GM18505 (cell line): ENCODE results near the gene GREM2.

Source experiments
- ATAC-seq: cut with Tn5 transposase; IDR thresholded peaks from one replicate; pipeline ENCODE4 v1.9.1; 2021; ENCODE audit not compliant: unreplicated experiment
- POLR2A ChIP-seq: IDR thresholded peaks from 4 replicates; pipeline ENCODE4 v1.6.1; 2011; ENCODE audit warnings: borderline replicate concordance; ENCODE audit not compliant: insufficient read depth, insufficient read length; ENCODE audit errors: extremely low read depth

The GREM2 gene

DNA sequence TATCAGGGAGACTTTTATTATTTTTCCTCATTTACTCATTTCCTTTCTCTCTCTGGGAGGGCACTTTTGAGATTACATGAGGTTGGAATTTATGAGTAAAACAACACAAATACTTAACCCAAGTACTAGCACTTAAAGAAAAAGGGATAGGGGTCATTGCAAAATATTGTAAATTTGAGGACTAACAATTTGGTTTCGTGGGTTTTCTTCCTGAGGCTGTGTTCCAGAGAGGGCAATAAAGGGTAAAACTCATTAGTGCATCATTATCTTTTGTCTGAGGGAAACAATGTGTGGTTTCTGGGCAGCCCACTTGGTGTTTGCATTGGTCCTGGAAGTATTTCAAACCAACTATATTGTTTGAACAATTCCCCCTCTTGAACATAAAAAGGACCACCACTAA lies 96.5 kb downstream of the GREM2 start:
- no peak for TF ChIP-seq POLR2A
- ATAC-seq = no peak

DNA sequence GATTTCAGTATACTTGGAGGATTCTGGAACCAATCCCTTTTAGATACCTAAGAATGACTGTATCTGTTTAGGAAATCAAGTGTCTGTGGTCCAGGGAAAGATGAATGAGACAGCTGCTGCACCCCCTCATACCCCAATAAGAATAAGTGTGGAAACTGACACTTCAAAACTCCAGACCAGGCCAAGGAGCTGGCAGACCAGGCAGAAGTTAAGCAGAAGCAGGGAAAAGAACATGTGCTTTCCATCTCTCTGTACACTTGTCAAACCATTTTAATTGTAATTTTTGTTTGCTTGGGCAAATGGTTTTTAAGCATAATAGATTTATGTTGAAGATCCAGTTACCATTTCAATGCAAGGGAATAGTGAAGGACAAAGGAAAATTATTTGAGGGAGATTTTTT lies 100.2 kb downstream of the GREM2 start:
- ATAC-seq = no peak
- TF ChIP-seq POLR2A = no peak

DNA sequence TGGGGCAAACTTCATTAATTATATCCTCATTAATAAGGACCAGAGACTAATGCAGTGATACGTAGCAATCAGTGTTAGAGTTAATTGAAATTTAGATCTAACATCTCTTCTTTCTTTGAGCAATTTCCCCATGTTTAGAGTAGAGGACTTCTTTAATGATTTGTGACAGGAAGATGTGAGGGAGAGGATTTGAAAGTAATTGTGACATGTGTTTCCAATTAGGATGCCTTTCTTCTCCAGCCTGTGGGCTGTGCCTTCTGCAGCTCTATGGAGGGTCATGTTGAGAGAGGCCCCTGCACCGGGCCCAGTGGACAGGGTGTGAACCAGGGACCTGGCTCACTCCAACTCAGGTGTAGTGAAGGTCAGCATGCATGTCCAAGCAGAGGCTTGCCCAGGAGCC lies 103.0 kb downstream of the GREM2 start:
- ATAC-seq = no peak
- TF ChIP-seq POLR2A = no peak

DNA sequence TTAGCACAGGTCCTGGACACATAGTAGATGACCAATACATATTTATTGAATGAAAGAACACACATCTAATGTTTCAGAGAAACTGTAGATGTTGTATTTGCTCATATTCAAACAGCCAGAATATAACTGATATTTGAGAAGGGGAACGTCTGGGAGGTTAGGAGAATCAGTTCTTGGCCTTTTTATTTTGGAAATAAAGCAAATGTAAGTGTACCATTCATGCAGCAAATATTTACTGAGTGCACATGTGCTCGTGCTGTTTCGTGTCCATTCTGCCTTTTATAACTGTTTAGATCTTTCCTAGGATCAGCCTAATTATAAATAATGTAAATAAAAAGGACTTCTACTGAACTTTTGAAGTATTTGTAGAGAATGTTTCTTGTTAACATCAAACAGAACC lies 103.8 kb downstream of the GREM2 start:
- no peak for ATAC-seq
- TF ChIP-seq POLR2A = no peak

DNA sequence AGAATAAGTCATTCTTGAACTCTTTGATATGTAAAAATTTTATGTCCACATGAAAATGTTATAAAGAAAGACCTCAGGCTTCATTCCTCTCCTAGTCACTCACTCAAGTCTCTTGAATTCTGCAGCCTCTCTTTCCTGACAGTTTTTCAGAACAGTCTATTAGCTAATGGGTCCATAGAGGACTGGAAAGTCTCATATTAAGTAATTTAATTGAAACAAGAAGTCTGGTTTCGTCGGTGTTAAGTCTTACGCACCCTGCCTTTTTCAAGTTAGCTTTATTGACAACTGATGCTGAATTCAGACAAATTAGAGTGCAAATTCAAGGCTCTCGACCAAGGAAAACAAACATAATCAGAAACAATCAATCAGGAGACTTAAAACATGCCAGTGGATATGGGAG lies 105.8 kb downstream of the GREM2 start:
- ATAC-seq = no peak
- TF ChIP-seq POLR2A = no peak

DNA sequence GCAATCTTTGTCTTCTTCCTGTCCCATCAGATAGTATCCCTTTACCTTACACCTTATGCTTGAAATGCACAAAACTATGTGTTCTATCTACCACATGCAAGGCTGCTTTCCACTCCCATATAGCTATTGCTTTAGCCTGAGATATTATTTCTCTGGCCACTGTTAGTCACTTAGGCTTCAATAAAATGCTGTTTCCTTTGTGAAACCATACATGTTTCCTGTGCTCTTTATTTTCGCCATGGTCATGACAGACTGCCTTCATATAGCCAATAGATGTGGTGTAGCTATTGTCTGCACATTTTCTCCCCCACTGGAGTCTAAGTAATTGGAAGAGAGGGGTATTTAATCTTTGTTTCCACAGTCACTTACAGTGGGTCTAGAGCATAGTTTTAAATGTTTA lies 108.4 kb downstream of the GREM2 start:
- no peak for TF ChIP-seq POLR2A
- ATAC-seq = no peak

DNA sequence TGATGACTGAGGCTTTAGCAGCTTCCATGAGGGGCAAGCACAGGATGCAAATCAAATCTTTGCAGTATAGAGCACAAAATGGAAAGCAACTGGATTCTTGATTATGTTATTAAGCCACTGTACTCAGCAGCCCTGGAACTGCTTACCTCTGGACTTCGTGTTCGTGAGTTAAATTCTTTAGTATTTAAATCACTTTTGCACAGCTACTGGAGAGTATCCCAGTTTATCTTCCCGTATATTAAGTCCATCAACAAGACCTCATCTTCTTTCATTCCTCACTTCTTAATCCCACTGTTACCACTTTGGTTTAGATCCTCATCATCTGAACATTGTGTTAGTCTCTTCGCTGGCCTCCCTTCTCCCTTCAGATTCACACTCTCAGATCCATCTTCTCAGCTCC lies 108.9 kb downstream of the GREM2 start:
- ATAC-seq = no peak
- no peak for TF ChIP-seq POLR2A

DNA sequence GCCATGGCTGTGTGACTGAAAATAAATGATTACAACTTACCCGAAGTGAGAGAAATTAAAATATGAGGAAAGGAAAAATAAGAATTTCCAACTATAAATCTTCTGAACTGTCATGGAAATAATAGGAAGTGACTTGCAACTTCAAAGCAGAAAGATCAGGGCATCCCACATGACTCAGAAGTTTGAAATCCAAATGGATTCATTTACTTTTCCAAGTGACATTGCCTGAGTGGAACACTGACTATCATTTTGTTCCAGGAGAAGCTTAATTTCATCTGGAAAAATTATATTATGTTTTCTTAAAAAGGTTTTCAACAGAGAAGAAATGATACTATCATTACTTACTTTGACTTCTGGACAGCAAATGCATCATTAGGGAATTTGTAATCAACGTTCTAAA lies 110.8 kb downstream of the GREM2 start:
- no peak for TF ChIP-seq POLR2A
- no peak for ATAC-seq

DNA sequence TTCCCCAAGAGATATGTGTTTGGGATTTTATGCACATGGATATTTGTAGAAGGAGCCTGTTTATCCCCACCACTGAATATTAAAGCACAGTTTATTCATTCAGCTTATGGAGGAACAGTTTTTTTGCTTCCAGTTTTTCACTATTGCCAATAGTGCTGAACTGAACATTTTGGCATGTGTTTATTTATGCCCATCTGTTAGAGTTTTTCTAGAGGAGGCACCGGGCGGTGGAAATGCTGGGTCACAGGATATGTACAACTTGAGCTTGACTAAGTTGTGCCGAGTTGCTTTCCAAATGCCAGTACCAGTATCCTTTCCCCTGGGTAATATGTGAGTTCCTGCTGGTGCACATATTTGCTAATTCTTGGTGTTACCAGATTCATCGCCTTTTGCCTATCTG lies 111.3 kb downstream of the GREM2 start:
- TF ChIP-seq POLR2A = no peak
- no peak for ATAC-seq

DNA sequence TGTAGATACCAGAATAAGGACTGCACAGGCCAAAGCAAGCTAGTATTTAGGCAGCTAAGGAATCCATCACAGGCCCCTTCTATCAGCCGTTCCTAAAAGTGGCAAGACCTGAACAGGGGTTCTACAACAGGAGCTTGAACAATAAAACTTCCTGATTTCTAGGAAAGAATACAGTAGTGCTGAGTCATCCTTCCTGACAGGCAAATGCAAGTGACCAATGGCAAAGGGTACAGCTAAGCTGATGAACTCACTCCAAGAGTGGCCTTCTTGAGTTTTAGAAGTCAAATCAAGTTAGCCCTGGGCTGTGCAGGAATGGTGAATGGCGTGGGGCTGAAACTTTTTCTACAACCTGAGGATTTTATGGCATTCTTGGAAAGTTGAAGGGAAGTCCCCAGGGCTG lies 112.9 kb downstream of the GREM2 start:
- ATAC-seq = no peak
- no peak for TF ChIP-seq POLR2A

DNA sequence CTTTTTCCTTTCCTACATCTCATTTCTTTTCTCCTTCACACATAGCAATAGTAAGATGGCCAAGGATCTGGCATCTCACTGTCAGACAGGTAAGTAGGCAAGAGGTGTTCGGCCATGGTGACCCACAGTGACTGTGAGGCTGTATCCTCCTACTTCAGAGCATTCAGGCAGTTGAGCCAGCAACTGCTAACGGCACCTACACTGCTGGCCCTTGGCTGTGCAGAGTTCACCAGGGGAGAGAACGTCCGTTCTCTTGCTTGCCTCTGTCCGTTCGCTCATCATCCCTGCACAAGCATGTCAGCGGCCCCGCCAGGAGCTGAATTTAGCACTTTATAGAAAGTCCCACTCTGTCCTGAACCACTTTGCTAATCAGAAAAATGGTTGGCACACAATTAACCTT lies 113.6 kb downstream of the GREM2 start:
- no peak for ATAC-seq

DNA sequence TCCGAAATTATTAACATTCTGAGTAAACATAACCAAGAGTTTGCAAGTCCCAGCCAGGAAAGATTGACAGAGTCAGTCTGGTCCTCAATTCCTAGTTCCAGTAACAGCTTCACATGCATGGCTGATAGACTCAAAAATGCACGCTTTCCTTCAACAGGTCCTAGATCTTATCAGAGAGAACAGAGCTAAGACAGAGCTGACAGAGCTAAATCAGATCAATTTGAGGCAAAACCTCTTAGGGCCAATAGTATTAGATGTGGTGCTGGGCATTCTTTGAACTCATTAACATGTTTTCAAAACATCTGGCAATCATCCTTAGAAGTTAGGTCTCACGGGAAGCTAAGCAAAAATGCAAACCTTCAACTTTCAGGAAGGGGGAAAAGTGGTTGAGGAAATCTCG lies 114.0 kb downstream of the GREM2 start:
- no peak for ATAC-seq
- no peak for TF ChIP-seq POLR2A

More for the DNA sequence above, 113.6 kb downstream of the GREM2 start:
- TF ChIP-seq POLR2A = no peak

DNA sequence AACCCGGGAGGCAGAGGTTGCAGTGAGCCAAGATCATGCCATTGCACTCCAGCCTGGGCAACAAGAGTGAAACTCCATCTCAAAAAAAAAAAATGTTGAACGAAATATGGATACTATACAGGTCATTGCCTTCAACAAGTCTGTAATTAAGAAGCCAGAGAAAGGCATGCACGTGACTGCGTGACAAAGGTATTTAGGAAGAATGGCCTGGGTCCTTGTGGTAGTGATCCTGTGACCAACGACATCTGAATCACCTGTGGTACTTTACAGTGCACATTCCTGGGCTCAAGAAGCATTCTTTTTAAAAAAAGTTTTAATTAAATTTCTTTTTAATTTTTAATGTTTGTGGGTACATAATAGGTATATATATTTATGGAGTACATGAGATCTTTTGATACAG lies 115.0 kb downstream of the GREM2 start:
- no peak for ATAC-seq
- TF ChIP-seq POLR2A = no peak

DNA sequence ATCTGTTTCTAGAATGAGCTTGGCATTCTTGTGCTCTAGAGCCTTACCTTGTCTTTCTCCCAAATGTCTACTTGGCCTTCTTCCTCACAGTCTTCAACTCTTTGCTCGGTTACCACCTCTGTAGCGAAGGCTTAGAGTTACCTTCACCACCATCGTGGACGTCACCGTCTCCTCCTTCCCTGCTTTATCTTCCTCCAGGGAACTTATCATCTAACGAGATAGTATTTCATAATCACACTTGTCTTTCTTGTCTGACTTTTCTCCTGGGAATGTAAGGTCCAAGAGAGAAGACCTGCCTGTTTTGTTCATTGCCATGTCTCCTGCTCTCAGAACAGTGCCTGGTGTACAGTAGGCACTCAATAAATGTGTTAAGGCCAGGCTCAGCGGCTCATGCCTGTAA lies 115.6 kb downstream of the GREM2 start:
- ATAC-seq = no peak
- no peak for TF ChIP-seq POLR2A

DNA sequence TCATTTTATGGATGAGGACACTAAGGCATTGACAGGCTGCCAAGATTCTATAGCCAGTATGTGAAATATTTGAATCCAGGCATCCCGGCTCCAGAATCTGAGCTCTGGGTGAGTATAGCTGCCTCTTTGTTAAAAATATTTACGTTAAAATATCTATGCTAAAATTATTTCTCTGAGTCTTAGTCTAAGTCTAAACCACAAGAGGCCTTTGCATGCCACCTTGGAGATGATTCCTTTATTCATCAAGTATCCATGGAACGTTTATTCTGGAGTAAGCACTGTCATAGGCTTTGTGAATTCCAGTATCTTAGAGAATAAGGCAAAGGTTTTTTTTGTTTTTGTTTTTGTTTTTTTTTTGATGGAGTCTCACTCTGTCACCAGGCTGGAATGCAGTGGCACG lies 116.4 kb downstream of the GREM2 start:
- no peak for ATAC-seq
- TF ChIP-seq POLR2A = no peak
